SU-DHL-6 (cell line): ENCODE data around the gene FGB.

ENCODE experiments used
- H2AFZ ChIP-seq: fragments of 200-600 bp; sonication (generic); 2 replicates; pipeline ENCODE4 v1.6.1; 2014; ENCODE audit warnings: low read depth, mild to moderate bottlenecking, moderate library complexity, mixed read lengths, antibody characterized with exemption, low read length; ENCODE audit not compliant: severe bottlenecking
- H3F3A ChIP-seq: fragments of 200-600 bp; shearing (Covaris generic); 2 replicates; pipeline ENCODE4 v1.6.0; 2016; ENCODE audit warnings: antibody characterized with exemption, mild to moderate bottlenecking; ENCODE audit not compliant: insufficient read depth
- H3K27ac ChIP-seq: fragments of 200-600 bp; sonication (generic); 2 replicates; pipeline ENCODE4 v1.5.1; 2016; ENCODE audit warnings: low read depth, mild to moderate bottlenecking, low read length, moderate library complexity, mixed read lengths
- H3K27me3 ChIP-seq: fragments of 200-600 bp; sonication (generic), shearing (Covaris generic); 2 replicates; pipeline ENCODE4 v1.6.0; 2014; ENCODE audit warnings: mild to moderate bottlenecking, low read length
- H3K36me3 ChIP-seq: fragments of 200-600 bp; sonication (generic); 2 replicates; pipeline ENCODE4 v1.6.1; 2014; ENCODE audit warnings: mild to moderate bottlenecking, low read length, mixed read lengths
- H3K4me2 ChIP-seq: fragments of 300-600, 200-600 bp; shearing (Covaris generic), sonication (generic); 2 replicates; pipeline ENCODE4 v1.6.0; 2014; ENCODE audit warnings: low read length, low read depth, mild to moderate bottlenecking; ENCODE audit not compliant: poor library complexity, severe bottlenecking
- H3K4me3 ChIP-seq: fragments of 200-600 bp; sonication (generic); 2 replicates; pipeline ENCODE4 v1.5.1; 2014; ENCODE audit warnings: antibody characterized with exemption, low read length, mild to moderate bottlenecking, mixed read lengths; ENCODE audit not compliant: insufficient read depth, poor library complexity, severe bottlenecking
- H3K79me2 ChIP-seq: fragments of 200-600 bp; sonication (generic); 2 replicates; pipeline ENCODE4 v1.6.1; 2014; ENCODE audit warnings: mild to moderate bottlenecking, low read length, moderate library complexity; ENCODE audit not compliant: insufficient read depth
- H3K9ac ChIP-seq: fragments of 200-600 bp; sonication (generic); 2 replicates; pipeline ENCODE4 v1.7.0; 2014; ENCODE audit warnings: mild to moderate bottlenecking, low read length
- H3K9me2 ChIP-seq: fragments of 200-600 bp; sonication (generic); replicated peaks from 2 replicates; pipeline ENCODE4 v1.6.1; 2014; ENCODE audit warnings: low read length; ENCODE audit not compliant: insufficient read depth
- H3K9me3 ChIP-seq: fragments of 200-600 bp; sonication (generic); 2 replicates; pipeline ENCODE4 v1.6.1; 2014; ENCODE audit warnings: low read length, mixed read lengths; ENCODE audit not compliant: insufficient read depth
- H4K20me1 ChIP-seq: fragments of 200-600 bp; sonication (generic); 2 replicates; pipeline ENCODE4 v1.6.1; 2014; ENCODE audit warnings: low read depth, mild to moderate bottlenecking, antibody characterized with exemption, low read length, moderate library complexity, mixed read lengths
- CTCF ChIP-seq: fragments of 200-600 bp; sonication (generic); IDR thresholded peaks from one replicate; pipeline ENCODE4 v1.5.1; 2017; ENCODE audit warnings: antibody characterized with exemption, mild to moderate bottlenecking, low read length, moderate library complexity; ENCODE audit not compliant: insufficient read depth, poor library complexity, severe bottlenecking
- EZH2phosphoT487 ChIP-seq: fragments of 200-600 bp; sonication (generic), shearing (Covaris generic); conservative IDR thresholded peaks from 2 replicates; pipeline ENCODE4 v1.6.1; 2018; ENCODE audit warnings: mild to moderate bottlenecking, antibody characterized with exemption, low read length, moderate library complexity, mixed read lengths

FGB gene

GRCh38 chr4:154616287-154616686, 53.5 kb downstream of the FGB start:
- Histone ChIP-seq H3K9ac (no peak overlapping the region), H3K9me2 (no peaks in the 10 kb centered on the region), H3K9me3 (no peaks in the 10 kb centered on the region), H3K27me3 (no peaks in the 10 kb centered on the region), H3F3A (no peaks in the 10 kb centered on the region), H3K4me2 (no peak overlapping the region), H3K36me3 (no peaks in the 10 kb centered on the region), H2AFZ (no peak overlapping the region), H3K79me2 (no peaks in the 10 kb centered on the region), H3K4me3 (no peak overlapping the region), H3K27ac (no peak overlapping the region), H4K20me1 (no peaks in the 10 kb centered on the region)
- TF ChIP-seq CTCF (no peak), EZH2phosphoT487 (no peak)

- no peaks in the 10 kb centered on the region for H4K20me1 ChIP-seq
- no peaks in the 10 kb centered on the region for H3K79me2 ChIP-seq
- H3F3A ChIP-seq, result no peaks in the 10 kb centered on the region
- no peak overlapping the region for H3K9ac ChIP-seq
- H3K4me3 ChIP-seq, result no peak overlapping the region
- H3K4me2 ChIP-seq, result no peak overlapping the region
- TF ChIP-seq EZH2phosphoT487, result no peak
- no peak for TF ChIP-seq CTCF
- H3K36me3 ChIP-seq, result no peaks in the 10 kb centered on the region
- H3K9me2 ChIP-seq, result no peaks in the 10 kb centered on the region
- no peaks in the 10 kb centered on the region for H3K27me3 ChIP-seq
- H3K9me3 ChIP-seq, result no peaks in the 10 kb centered on the region
- H2AFZ ChIP-seq, result no peak overlapping the region
- no peak overlapping the region for H3K27ac ChIP-seq
These were observed 53.9 kb downstream of the FGB start for GRCh38 chr4:154616731-154617130.

- Histone ChIP-seq H3K4me2 (no peak overlapping the region), H3K79me2 (no peaks in the 10 kb centered on the region), H3K4me3 (no peak overlapping the region), H3K27ac (no peak overlapping the region), H2AFZ (no peak overlapping the region), H3K27me3 (no peaks in the 10 kb centered on the region), H3F3A (no peaks in the 10 kb centered on the region), H3K9me2 (no peaks in the 10 kb centered on the region), H3K9me3 (no peaks in the 10 kb centered on the region), H3K36me3 (no peaks in the 10 kb centered on the region), H3K9ac (no peak overlapping the region), H4K20me1 (no peaks in the 10 kb centered on the region)
- TF ChIP-seq CTCF, result no peak
These were observed 55.1 kb downstream of the FGB start for GRCh38 chr4:154617820-154618317.
